ENCODE data around the gene SPOPL.

SPOPL gene

GRCh38 chr2:138577066-138577465, 75.5 kb downstream of the SPOPL start:
- H3K27ac ChIP-seq (ENCODE audit: low read length) = no peak overlapping the region
- TF ChIP-seq EZH2 (optimal IDR thresholded peaks at IDR 0.05; ENCODE audit: low read depth, low read length) (no peak), EZH2phosphoT487 (IDR thresholded peaks at IDR 0.05; ENCODE audit: low read length) (no peak), CTCF (IDR thresholded peaks at IDR 0.05; ENCODE audit: low read length) (no peak)

DNA sequence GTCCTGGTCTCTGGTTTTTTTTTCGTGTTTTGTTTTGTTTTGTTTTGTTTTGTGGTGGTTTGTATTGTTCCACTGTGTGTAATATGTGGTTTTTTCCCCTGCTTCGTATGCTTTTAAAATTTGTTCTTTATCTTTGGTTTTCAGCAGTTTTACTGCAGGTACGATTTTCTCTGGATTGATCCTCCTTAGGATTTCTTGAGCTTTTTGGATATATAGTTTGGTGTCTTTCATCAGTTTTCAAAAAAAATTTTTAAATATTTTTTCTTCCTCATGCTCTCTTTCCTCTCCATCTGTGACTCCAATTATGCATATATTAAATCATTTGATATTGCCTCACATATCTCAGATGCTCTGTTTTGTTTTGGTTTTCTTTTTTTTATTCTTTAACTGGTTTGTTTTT, 78.0 kb downstream of the SPOPL start:
- Histone ChIP-seq H3K4me3 (ENCODE audit: low read length) (no peak overlapping the region), H3K4me2 (ENCODE audit: low read depth, low read length) (no peak overlapping the region), H3K27ac (ENCODE audit: low read length) (no peak overlapping the region)

More at GRCh38 chr2:138577066-138577465, 75.5 kb downstream of the SPOPL start:
- Histone ChIP-seq H3K27me3 (replicated peaks; ENCODE audit: insufficient read depth, low read length) (no peaks in the 10 kb centered on the region), H3K4me2 (ENCODE audit: low read depth, low read length) (no peak overlapping the region), H4K20me1 (ENCODE audit: insufficient read depth, low read length) (no peaks in the 10 kb centered on the region), H3K9ac (ENCODE audit: low read length) (no peak overlapping the region), H3K9me3 (replicated peaks; ENCODE audit: insufficient read depth, low read length) (no peaks in the 10 kb centered on the region), H3K4me3 (ENCODE audit: low read length) (no peak overlapping the region), H2AFZ (ENCODE audit: low read length) (no peak overlapping the region), H3K9me2 (replicated peaks; ENCODE audit: insufficient read depth, low read length) (no peaks in the 10 kb centered on the region), H3K79me2 (ENCODE audit: low read length) (no peaks in the 10 kb centered on the region), H3K36me3 (replicated peaks; ENCODE audit: insufficient read depth, low read length) (no peaks in the 10 kb centered on the region), H3F3A (ENCODE audit: insufficient read depth, low read length) (no peaks in the 10 kb centered on the region), H3K4me1 (ENCODE audit: low read length) (no peaks in the 10 kb centered on the region)
- no peak for DNase-seq

DNA sequence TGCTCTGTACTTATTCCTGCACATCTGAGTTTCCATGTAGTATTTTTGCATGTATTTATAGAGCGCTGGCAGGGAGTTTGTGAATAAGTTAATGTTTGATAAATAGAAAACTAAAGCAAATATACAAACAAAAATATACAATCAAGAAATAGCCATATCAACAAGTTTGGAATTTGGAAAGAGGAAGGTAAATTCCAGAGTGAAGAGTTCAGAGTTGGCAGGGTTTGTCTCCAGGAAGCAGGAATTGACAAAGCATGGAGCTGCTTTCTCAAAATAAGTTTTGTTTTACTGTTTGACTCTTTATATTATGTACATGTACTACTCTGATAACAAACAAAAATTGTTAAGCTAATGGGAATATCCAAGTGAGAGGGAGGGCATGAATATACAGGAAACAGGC, 80.3 kb downstream of the SPOPL start:
- Histone ChIP-seq H3K27me3 (replicated peaks; ENCODE audit: insufficient read depth, low read length) (no peaks in the 10 kb centered on the region), H3K9ac (ENCODE audit: low read length) (no peak overlapping the region), H3K4me3 (ENCODE audit: low read length) (no peak overlapping the region), H4K20me1 (ENCODE audit: insufficient read depth, low read length) (no peaks in the 10 kb centered on the region), H3F3A (ENCODE audit: insufficient read depth, low read length) (no peaks in the 10 kb centered on the region), H3K4me1 (ENCODE audit: low read length) (no peaks in the 10 kb centered on the region), H3K9me3 (replicated peaks; ENCODE audit: insufficient read depth, low read length) (no peaks in the 10 kb centered on the region), H2AFZ (ENCODE audit: low read length) (no peak overlapping the region), H3K79me2 (ENCODE audit: low read length) (no peaks in the 10 kb centered on the region), H3K4me2 (ENCODE audit: low read depth, low read length) (no peak overlapping the region), H3K36me3 (replicated peaks; ENCODE audit: insufficient read depth, low read length) (no peaks in the 10 kb centered on the region), H3K9me2 (replicated peaks; ENCODE audit: insufficient read depth, low read length) (no peaks in the 10 kb centered on the region), H3K27ac (ENCODE audit: low read length) (no peak overlapping the region)
- DNase-seq = no peak
- no peak for TF ChIP-seq EZH2 (optimal IDR thresholded peaks at IDR 0.05; ENCODE audit: low read depth, low read length)
- TF ChIP-seq EZH2phosphoT487 (IDR thresholded peaks at IDR 0.05; ENCODE audit: low read length) = no peak
- no peak for TF ChIP-seq CTCF (IDR thresholded peaks at IDR 0.05; ENCODE audit: low read length)

More for the DNA sequence above, 78.0 kb downstream of the SPOPL start:
- H4K20me1 ChIP-seq (ENCODE audit: insufficient read depth, low read length) = no peaks in the 10 kb centered on the region
- H3K4me1 ChIP-seq (ENCODE audit: low read length) = no peaks in the 10 kb centered on the region
- H3F3A ChIP-seq (ENCODE audit: insufficient read depth, low read length) = no peaks in the 10 kb centered on the region
- no peak for DNase-seq
- no peaks in the 10 kb centered on the region for H3K27me3 ChIP-seq (replicated peaks; ENCODE audit: insufficient read depth, low read length)
- no peaks in the 10 kb centered on the region for H3K79me2 ChIP-seq (ENCODE audit: low read length)
- no peak overlapping the region for H3K9ac ChIP-seq (ENCODE audit: low read length)
- H3K9me2 ChIP-seq (replicated peaks; ENCODE audit: insufficient read depth, low read length) = no peaks in the 10 kb centered on the region
- no peaks in the 10 kb centered on the region for H3K36me3 ChIP-seq (replicated peaks; ENCODE audit: insufficient read depth, low read length)
- H3K9me3 ChIP-seq (replicated peaks; ENCODE audit: insufficient read depth, low read length) = no peaks in the 10 kb centered on the region
- no peak overlapping the region for H2AFZ ChIP-seq (ENCODE audit: low read length)
- TF ChIP-seq CTCF (IDR thresholded peaks at IDR 0.05; ENCODE audit: low read length) = no peak
- no peak for TF ChIP-seq EZH2phosphoT487 (IDR thresholded peaks at IDR 0.05; ENCODE audit: low read length)
- TF ChIP-seq EZH2 (optimal IDR thresholded peaks at IDR 0.05; ENCODE audit: low read depth, low read length) = no peak
